Type B pancreatic cell (in vitro differentiated cells): ENCODE measurements around the gene PHPT1. TPM values are rescaled to one million over a fixed set of nuclear protein-coding genes. Genes with fewer than 3 reads are reported as not detected.

ENCODE experiments used
- DNase-seq: peaks from one replicate; pipeline ENCODE4 v3.0.0; 2021; ENCODE audit warnings: mixed read lengths; ENCODE audit not compliant: unreplicated experiment; ENCODE audit errors: extremely low spot score
- H3K27ac Mint-ChIP-seq: 2 replicates; pipeline ENCODE4 v1.8.0; 2021; ENCODE audit warnings: mild to moderate bottlenecking, mixed read lengths
- H3K27me3 Mint-ChIP-seq: 2 replicates; pipeline ENCODE4 v1.8.0; 2021; ENCODE audit warnings: mixed read lengths
- H3K36me3 Mint-ChIP-seq: 2 replicates; pipeline ENCODE4 v1.8.0; 2021; ENCODE audit warnings: mixed read lengths
- H3K4me1 Mint-ChIP-seq: one replicate; pipeline ENCODE4 v1.8.0; 2021; ENCODE audit warnings: mixed read lengths; ENCODE audit not compliant: unreplicated experiment
- H3K4me3 Mint-ChIP-seq: 2 replicates; pipeline ENCODE4 v1.8.0; 2021; ENCODE audit warnings: mild to moderate bottlenecking, mixed read lengths
- H3K9me3 Mint-ChIP-seq: 2 replicates; pipeline ENCODE4 v1.8.0; 2021; ENCODE audit warnings: mixed read lengths
- CTCF ChIP-seq: fragments of 200-600 bp; sonication (generic); conservative IDR thresholded peaks from 2 replicates; pipeline ENCODE4 v1.5.0; 2021; ENCODE audit warnings: antibody characterized with exemption, mild to moderate bottlenecking
- total RNA-seq: library from RNA; stranded (reverse); gene quantifications from 2 replicates; pipeline ENCODE4 v1.2.1, GENCODE V29; 2021; ENCODE audit warnings: low replicate concordance

Gene PHPT1
- total RNA-seq, 1 donor from 2014 or later: 176 TPM

- TF ChIP-seq CTCF: no peak
- Mint-ChIP-seq H3K36me3 (no peaks in the 10 kb centered on the region), H3K4me3 (no peak overlapping the region), H3K27me3 (no peaks in the 10 kb centered on the region), H3K9me3 (no peaks in the 10 kb centered on the region), H3K4me1 (no peaks in the 10 kb centered on the region), H3K27ac (no peak overlapping the region)
- no peak for DNase-seq
Measured at GRCh38 chr9:136854113-136854841, 5.1 kb downstream of the PHPT1 start.

GRCh38 chr9:136854842-136855460 is 5.7 kb downstream of the PHPT1 start:
- DNase-seq: no peak
- TF ChIP-seq CTCF: no peak
- Mint-ChIP-seq H3K27me3 (no peaks in the 10 kb centered on the region), H3K9me3 (no peaks in the 10 kb centered on the region), H3K4me1 (no peaks in the 10 kb centered on the region), H3K27ac (no peak overlapping the region), H3K36me3 (no peaks in the 10 kb centered on the region), H3K4me3 (no peak overlapping the region)

GRCh38 chr9:136855461-136856078 is 6.4 kb downstream of the PHPT1 start:
- no peaks in the 10 kb centered on the region for H3K27me3 Mint-ChIP-seq
- TF ChIP-seq CTCF: no peak
- H3K36me3 Mint-ChIP-seq: no peaks in the 10 kb centered on the region
- DNase-seq: no peak
- H3K4me1 Mint-ChIP-seq: no peaks in the 10 kb centered on the region
- H3K9me3 Mint-ChIP-seq: no peaks in the 10 kb centered on the region
- no peak overlapping the region for H3K4me3 Mint-ChIP-seq
- no peak overlapping the region for H3K27ac Mint-ChIP-seq

DNA sequence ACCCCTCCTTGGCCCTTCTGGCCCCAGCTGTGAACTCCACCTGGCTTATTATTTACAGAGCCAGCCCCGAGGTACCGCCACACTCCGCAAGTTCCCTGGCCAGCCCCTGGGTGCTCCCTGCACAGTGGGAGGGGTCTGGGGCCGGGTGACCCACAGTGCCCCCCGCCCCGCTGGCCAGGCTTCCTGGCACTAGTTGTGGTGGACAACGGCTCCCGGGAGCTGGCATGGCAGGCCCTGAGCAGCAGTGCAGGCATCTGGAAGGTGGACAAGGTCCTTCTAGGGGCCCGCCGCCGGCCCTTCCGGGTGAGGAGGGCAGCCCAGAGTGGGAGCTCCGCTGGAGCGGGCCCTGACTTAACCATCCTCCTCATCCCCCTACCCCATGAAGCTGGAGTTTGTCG is 6.9 kb downstream of the PHPT1 start:
- no peaks in the 10 kb centered on the region for H3K9me3 Mint-ChIP-seq
- H3K27me3 Mint-ChIP-seq: no peaks in the 10 kb centered on the region
- TF ChIP-seq CTCF: no peak
- no peak overlapping the region for H3K27ac Mint-ChIP-seq
- H3K4me3 Mint-ChIP-seq: no peak overlapping the region
- no peaks in the 10 kb centered on the region for H3K4me1 Mint-ChIP-seq
- H3K36me3 Mint-ChIP-seq: no peaks in the 10 kb centered on the region
- no peak for DNase-seq

DNA sequence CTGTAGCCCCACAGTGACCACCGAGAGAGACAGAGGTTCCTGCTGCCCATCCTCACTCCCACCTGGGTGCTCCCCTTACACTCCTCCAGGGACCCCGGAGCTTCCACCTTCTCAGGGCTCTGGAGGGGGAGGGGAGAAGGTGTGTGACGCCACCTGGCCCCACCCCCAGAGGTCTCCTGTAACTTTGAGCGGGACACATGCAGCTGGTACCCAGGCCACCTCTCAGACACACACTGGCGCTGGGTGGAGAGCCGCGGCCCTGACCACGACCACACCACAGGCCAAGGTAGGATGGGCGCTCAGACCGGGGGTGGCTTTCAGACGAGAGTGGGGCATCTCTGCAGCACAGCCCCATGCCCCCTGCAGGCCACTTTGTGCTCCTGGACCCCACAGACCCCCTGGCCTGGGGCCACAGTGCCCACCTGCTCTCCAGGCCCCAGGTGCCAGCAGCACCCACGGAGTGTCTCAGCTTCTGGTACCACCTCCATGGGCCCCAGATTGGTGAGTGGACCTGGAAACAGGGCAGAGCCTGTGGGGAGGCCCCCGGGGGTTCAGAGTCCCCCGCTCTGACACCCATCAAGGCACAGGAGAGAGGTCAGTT is 7.4 kb downstream of the PHPT1 start:
- Mint-ChIP-seq H3K27ac (no peak overlapping the region), H3K4me1 (no peaks in the 10 kb centered on the region), H3K36me3 (no peaks in the 10 kb centered on the region), H3K27me3 (no peaks in the 10 kb centered on the region), H3K9me3 (no peaks in the 10 kb centered on the region), H3K4me3 (no peak overlapping the region)
- no peak for TF ChIP-seq CTCF
- no peak for DNase-seq
